ENCODE measurements around the gene DOCK8. TPM values are rescaled to one million over a fixed set of nuclear protein-coding genes. Genes with fewer than 3 reads are reported as not detected.

DOCK8 gene
- total RNA-seq, 2 donors from 2014 or later: 5.9 to 10.9 TPM

DNA sequence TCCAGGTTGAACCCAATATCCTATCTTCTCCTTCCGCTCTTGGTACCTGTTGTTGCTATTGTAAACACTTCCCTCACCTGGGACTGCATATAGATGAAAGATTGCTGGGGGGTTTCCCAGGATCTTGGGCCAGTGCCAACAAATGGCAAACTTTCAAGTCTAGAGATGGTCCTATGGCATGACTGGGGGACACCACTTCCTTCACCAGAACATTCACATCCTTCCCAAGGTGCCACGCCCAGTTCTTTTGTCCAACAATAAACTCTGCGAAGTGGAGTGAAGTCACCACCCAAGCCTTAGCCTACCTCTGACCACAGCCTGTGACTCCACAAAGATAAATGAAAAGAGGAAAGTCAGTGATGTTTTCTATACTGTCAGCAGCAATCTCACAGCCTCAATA, 34.4 kb downstream of the DOCK8 start:
- TF ChIP-seq POLR2A (IDR thresholded peaks at IDR 0.05): no peak
- TF ChIP-seq, protein P1, sequence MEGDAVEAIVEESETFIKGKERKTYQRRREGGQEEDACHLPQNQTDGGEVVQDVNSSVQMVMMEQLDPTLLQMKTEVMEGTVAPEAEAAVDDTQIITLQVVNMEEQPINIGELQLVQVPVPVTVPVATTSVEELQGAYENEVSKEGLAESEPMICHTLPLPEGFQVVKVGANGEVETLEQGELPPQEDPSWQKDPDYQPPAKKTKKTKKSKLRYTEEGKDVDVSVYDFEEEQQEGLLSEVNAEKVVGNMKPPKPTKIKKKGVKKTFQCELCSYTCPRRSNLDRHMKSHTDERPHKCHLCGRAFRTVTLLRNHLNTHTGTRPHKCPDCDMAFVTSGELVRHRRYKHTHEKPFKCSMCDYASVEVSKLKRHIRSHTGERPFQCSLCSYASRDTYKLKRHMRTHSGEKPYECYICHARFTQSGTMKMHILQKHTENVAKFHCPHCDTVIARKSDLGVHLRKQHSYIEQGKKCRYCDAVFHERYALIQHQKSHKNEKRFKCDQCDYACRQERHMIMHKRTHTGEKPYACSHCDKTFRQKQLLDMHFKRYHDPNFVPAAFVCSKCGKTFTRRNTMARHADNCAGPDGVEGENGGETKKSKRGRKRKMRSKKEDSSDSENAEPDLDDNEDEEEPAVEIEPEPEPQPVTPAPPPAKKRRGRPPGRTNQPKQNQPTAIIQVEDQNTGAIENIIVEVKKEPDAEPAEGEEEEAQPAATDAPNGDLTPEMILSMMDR (IDR thresholded peaks at IDR 0.05): no peak
- Histone ChIP-seq H3K36me3 (replicated peaks in 1 of 2; ENCODE audit: insufficient read depth in 1 of 2, low read depth in 2 of 2) (no peaks in the 10 kb centered on the region), H3K27me3 (no peaks in the 10 kb centered on the region), H3K4me3 (no peak overlapping the region), H3K4me1 (peaks cover under 1% of the 10 kb centered on the region), H3K27ac (no peak overlapping the region), H3K9me3 (no peaks in the 10 kb centered on the region)
- DNase-seq (no peak), ATAC-seq (no peak)
- intact Hi-C loops (cut with DNase I): no loop called here
- 83 to 87% methylated on average over 3 of the region's 3 CpGs for WGBS, 2 donors

DNA sequence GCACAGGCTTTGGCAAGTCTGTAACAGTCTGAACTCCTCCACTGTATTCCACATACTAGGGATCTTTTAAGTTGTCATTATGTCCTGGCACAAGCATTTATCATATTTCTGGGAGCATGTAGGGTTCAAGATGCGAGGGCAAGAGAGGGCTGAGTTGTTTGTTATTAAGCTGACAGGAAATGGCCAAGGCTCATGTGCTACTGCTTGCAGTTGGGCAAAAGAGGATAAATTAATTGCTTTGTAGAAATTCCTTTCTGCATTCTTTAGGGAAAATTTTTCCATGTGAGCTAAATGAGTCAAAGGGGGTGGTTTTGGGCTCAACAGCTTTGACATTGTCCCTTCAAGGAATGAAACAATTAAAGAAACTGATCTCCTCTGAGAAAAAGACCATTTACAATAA, 35.4 kb downstream of the DOCK8 start:
- DNase-seq (no peak), ATAC-seq (no peak)
- no peak overlapping the region for H3K4me3 ChIP-seq
- H3K27ac ChIP-seq: no peak overlapping the region
- 75 to 83% methylated on average over 1 of the region's 1 CpG for WGBS, 2 donors
- intact Hi-C loops (cut with DNase I): no loop called here
- no peaks in the 10 kb centered on the region for H3K36me3 ChIP-seq (replicated peaks in 1 of 2; ENCODE audit: insufficient read depth in 1 of 2, low read depth in 2 of 2)
- H3K4me1 ChIP-seq: peaks cover 5% of the 10 kb centered on the region
- no peaks in the 10 kb centered on the region for H3K9me3 ChIP-seq
- no peaks in the 10 kb centered on the region for H3K27me3 ChIP-seq
- TF ChIP-seq, protein P1 (IDR thresholded peaks at IDR 0.05): no peak
- TF ChIP-seq POLR2A (IDR thresholded peaks at IDR 0.05): no peak

DNA sequence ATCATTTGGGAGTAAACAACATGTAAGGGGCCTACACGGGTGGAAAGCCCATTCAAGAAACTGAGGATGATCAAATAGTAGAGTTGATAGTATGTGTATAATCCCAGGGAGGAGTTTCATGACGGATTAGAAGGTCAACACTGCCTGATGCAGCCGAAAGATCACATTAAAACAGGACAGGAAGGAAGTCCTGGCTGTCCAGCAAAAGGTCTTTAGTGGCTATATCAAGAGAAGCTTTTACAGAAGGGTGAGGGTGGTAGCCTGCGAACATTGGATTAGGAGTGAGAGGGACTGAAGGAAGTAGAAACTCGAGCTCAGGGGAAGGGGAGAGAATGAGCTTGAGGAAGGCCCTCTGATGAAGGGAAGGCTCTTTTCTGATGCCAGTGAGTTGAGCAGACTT, 36.0 kb downstream of the DOCK8 start:
- DNase-seq (no peak), ATAC-seq (no peak)
- no peak overlapping the region for H3K27ac ChIP-seq

DNA sequence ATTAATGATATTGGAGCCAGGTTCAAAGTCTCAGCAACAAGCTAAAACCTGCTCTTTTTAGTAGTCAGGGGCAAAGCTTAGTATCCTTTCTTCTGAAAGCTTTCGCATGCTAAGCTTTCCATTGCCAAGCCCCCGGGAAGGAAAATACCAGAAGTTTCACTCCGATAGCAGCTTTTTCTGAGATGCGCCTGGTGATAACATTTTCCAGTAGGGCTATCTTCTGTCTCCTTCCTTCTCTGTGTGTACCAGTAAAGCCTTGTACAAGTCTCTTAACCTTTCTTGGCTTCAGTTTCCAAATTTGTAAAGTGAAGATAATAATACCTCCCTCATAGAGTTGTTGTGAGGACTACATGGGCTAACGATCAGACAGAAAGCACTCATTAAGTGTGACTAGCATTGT, 36.7 kb downstream of the DOCK8 start:
- WGBS, 2 donors: 81 to 92% methylated on average over 5 of the region's 5 CpGs
- no peak for TF ChIP-seq POLR2A (IDR thresholded peaks at IDR 0.05)
- TF ChIP-seq, protein P1 (IDR thresholded peaks at IDR 0.05): no peak

More for the DNA sequence above, 36.0 kb downstream of the DOCK8 start:
- Histone ChIP-seq H3K27me3 (no peaks in the 10 kb centered on the region), H3K9me3 (no peaks in the 10 kb centered on the region), H3K36me3 (replicated peaks in 1 of 2; ENCODE audit: insufficient read depth in 1 of 2, low read depth in 2 of 2) (no peaks in the 10 kb centered on the region), H3K4me1 (peaks cover 5% of the 10 kb centered on the region), H3K4me3 (no peak overlapping the region)
- no peak for TF ChIP-seq POLR2A (IDR thresholded peaks at IDR 0.05)
- TF ChIP-seq, protein P1 (IDR thresholded peaks at IDR 0.05): no peak
- WGBS, 2 donors: 53 to 60% methylated on average over 5 of the region's 5 CpGs
- intact Hi-C loops (cut with DNase I): no loop called here

DNA sequence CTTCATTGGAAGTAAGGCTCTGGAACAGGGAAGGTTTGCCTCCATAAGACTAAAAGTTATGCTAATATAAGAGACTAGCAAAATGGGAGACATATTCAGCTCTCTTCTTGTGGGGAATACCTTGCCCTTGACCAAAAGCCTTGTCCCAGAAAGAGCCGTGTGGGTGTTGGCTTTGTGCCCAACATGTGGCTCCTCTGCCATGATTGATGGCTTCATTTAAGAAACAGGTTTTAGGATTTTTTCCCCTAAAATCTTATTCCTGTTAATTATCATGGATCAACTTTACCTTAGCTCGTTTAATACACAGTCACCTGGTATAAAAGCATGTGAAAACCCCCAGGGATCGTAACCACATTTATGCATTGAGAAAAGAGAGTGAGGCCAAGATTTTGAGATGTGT, 38.9 kb downstream of the DOCK8 start:
- intact Hi-C loops (cut with DNase I): no loop called here
- peaks cover 5% of the 10 kb centered on the region for H3K4me1 ChIP-seq
- no peak overlapping the region for H3K27ac ChIP-seq
- peak in 1 of 4 donors; percentile 16 for DNase-seq
- TF ChIP-seq POLR2A (IDR thresholded peaks at IDR 0.05): no peak
- TF ChIP-seq, protein P1 (IDR thresholded peaks at IDR 0.05): no peak
- ATAC-seq: no peak
- H3K9me3 ChIP-seq: no peaks in the 10 kb centered on the region
- no peaks in the 10 kb centered on the region for H3K27me3 ChIP-seq
- WGBS, 2 donors: 54% methylated on average over 3 of the region's 3 CpGs
- H3K36me3 ChIP-seq (replicated peaks in 1 of 2; ENCODE audit: insufficient read depth in 1 of 2, low read depth in 2 of 2): no peaks in the 10 kb centered on the region
- H3K4me3 ChIP-seq: no peak overlapping the region

More for the DNA sequence above, 36.7 kb downstream of the DOCK8 start:
- Histone ChIP-seq H3K27ac (no peak overlapping the region), H3K4me3 (no peak overlapping the region), H3K4me1 (peaks cover 5% of the 10 kb centered on the region), H3K9me3 (no peaks in the 10 kb centered on the region), H3K27me3 (no peaks in the 10 kb centered on the region), H3K36me3 (replicated peaks in 1 of 2; ENCODE audit: insufficient read depth in 1 of 2, low read depth in 2 of 2) (no peaks in the 10 kb centered on the region)
- ATAC-seq (no peak), DNase-seq (no peak)
- intact Hi-C loops (cut with DNase I): no loop called here
